ENCODE results near the gene KIF2C.
"Not testable (repeated sequence)": the region's sequence is repeated elsewhere in the genome, so short reads cannot be mapped to it uniquely, and the experiment has no call there.

Gene KIF2C

GRCh38 chr1:44788120-44788860 lies 48.7 kb downstream of the KIF2C start, which contains the start of gene BEST4:
Gene BEST4 (minus strand): TSS chr1:44788170. CDS start chr1:44787705, 465 bp downstream.
- Histone ChIP-seq H3K27ac (ENCODE audit: poor library complexity, severe bottlenecking) (no peak within 1 kb of the TSS), H3K4me3 (ENCODE audit: severe bottlenecking) (no peak within 1 kb of the TSS), H3K4me1 (ENCODE audit: insufficient read depth, poor library complexity, severe bottlenecking) (peaks cover 2% of the 10 kb centered on the region), H3K36me3 (ENCODE audit: low read depth) (no peaks in the 10 kb centered on the region), H3K9me3 (ENCODE audit: severe bottlenecking) (no peaks in the 10 kb centered on the region), H3K27me3 (ENCODE audit: insufficient read depth, poor library complexity, severe bottlenecking) (no peaks in the 10 kb centered on the region)
- DNase-seq (ENCODE audit: low spot score) (no peak), ATAC-seq (ENCODE audit: low read depth) (no peak)
- TF ChIP-seq CTCF (IDR thresholded peaks at IDR 0.05; ENCODE audit: poor library complexity, severe bottlenecking), result no peak

GRCh38 chr1:44790968-44791801 lies 51.5 kb downstream of the KIF2C start:
- no peak overlapping the region for H3K4me3 ChIP-seq (ENCODE audit: severe bottlenecking)

GRCh38 chr1:44792736-44793502 lies 53.3 kb downstream of the KIF2C start:
- DNase-seq (ENCODE audit: low spot score) (no peak), ATAC-seq (ENCODE audit: low read depth) (no peak)
- Histone ChIP-seq H3K27ac (ENCODE audit: poor library complexity, severe bottlenecking) (no peak overlapping the region), H3K4me3 (ENCODE audit: severe bottlenecking) (no peak overlapping the region), H3K4me1 (ENCODE audit: insufficient read depth, poor library complexity, severe bottlenecking) (peaks cover 7% of the 10 kb centered on the region), H3K9me3 (ENCODE audit: severe bottlenecking) (no peaks in the 10 kb centered on the region), H3K36me3 (ENCODE audit: low read depth) (no peaks in the 10 kb centered on the region), H3K27me3 (ENCODE audit: insufficient read depth, poor library complexity, severe bottlenecking) (no peaks in the 10 kb centered on the region)
- TF ChIP-seq CTCF (IDR thresholded peaks at IDR 0.05; ENCODE audit: poor library complexity, severe bottlenecking), result no peak

More at GRCh38 chr1:44790968-44791801, 51.5 kb downstream of the KIF2C start:
- peaks cover 7% of the 10 kb centered on the region for H3K4me1 ChIP-seq (ENCODE audit: insufficient read depth, poor library complexity, severe bottlenecking)
- DNase-seq (ENCODE audit: low spot score) (no peak), ATAC-seq (ENCODE audit: low read depth) (no peak)
- no peaks in the 10 kb centered on the region for H3K36me3 ChIP-seq (ENCODE audit: low read depth)
- H3K27ac ChIP-seq (ENCODE audit: poor library complexity, severe bottlenecking), result no peak overlapping the region
- no peak for TF ChIP-seq CTCF (IDR thresholded peaks at IDR 0.05; ENCODE audit: poor library complexity, severe bottlenecking)
- no peaks in the 10 kb centered on the region for H3K27me3 ChIP-seq (ENCODE audit: insufficient read depth, poor library complexity, severe bottlenecking)
- H3K9me3 ChIP-seq (ENCODE audit: severe bottlenecking), result no peaks in the 10 kb centered on the region

- H3K4me3 ChIP-seq (ENCODE audit: severe bottlenecking); H3K4me1 ChIP-seq (ENCODE audit: insufficient read depth, poor library complexity, severe bottlenecking); H3K9me3 ChIP-seq (ENCODE audit: severe bottlenecking); H3K27ac ChIP-seq (ENCODE audit: poor library complexity, severe bottlenecking); ATAC-seq (ENCODE audit: low read depth); H3K27me3 ChIP-seq (ENCODE audit: insufficient read depth, poor library complexity, severe bottlenecking): not testable (repeated sequence)
- DNase-seq (ENCODE audit: low spot score), result peak; percentile 3
- H3K36me3 ChIP-seq (ENCODE audit: low read depth), result peaks cover 17% of the 10 kb centered on the region
Measured at GRCh38 chr1:44797886-44798285, 58.2 kb downstream of the KIF2C start.

Measured in RWPE2 (cell line).